HepG2 (cell line): ENCODE data around the gene ZNF511. TPM values are rescaled to one million over a fixed set of nuclear protein-coding genes. Genes with fewer than 3 reads are reported as not detected.

ENCODE experiments used
- FOXK1 ChIP-seq: sonication (generic); formaldehyde crosslinking; IDR thresholded peaks from 2 replicates; pipeline ENCODE4 v1.4.0; 2020; ENCODE audit warnings: low read depth, missing genetic modification reagents, borderline replicate concordance
- GFI1 ChIP-seq: sonication (generic); formaldehyde crosslinking; IDR thresholded peaks from 2 replicates; pipeline ENCODE4 v1.5.0; 2020; ENCODE audit warnings: missing genetic modification reagents, mild to moderate bottlenecking, borderline replicate concordance
- MAZ ChIP-seq, 2 experiments: sonication (generic) in 1 of 2; formaldehyde crosslinking in 1 of 2; IDR thresholded peaks; 2 replicates each; pipeline versions ENCODE4 v1.5.0 to v1.6.1; 2012 to 2020; ENCODE audit warnings: low read depth in 2 of 2, mild to moderate bottlenecking in 2 of 2, borderline replicate concordance in 1 of 2, improper control_type of control experiment in 1 of 2, low read length in 1 of 2, missing genetic modification reagents in 1 of 2, moderate library complexity in 1 of 2
- MYC ChIP-seq: sonication (generic); formaldehyde crosslinking; IDR thresholded peaks from 2 replicates; pipeline ENCODE4 v1.9.0; 2021; ENCODE audit warnings: missing genetic modification reagents, borderline replicate concordance
- TCF12 ChIP-seq, 2 experiments: fragments of 450-650 bp in 1 of 2; sonication (generic) in 1 of 2; formaldehyde crosslinking in 1 of 2; IDR thresholded peaks; 2 replicates each; pipeline versions ENCODE4 v1.6.1 to v1.8.0; 2017 to 2022; ENCODE audit warnings: antibody characterized with exemption in 1 of 2, mild to moderate bottlenecking in 1 of 2, missing genetic modification reagents in 1 of 2, moderate library complexity in 1 of 2
- ZNF12 ChIP-seq: sonication (generic); formaldehyde crosslinking; IDR thresholded peaks from 2 replicates; pipeline ENCODE4 v1.5.0; 2020; ENCODE audit warnings: missing genetic modification reagents
- ZNF232 ChIP-seq: sonication (generic); formaldehyde crosslinking; IDR thresholded peaks from 2 replicates; pipeline ENCODE4 v1.4.0; 2020; ENCODE audit warnings: missing genetic modification reagents, borderline replicate concordance
- ZNF496 ChIP-seq: sonication (generic); formaldehyde crosslinking; IDR thresholded peaks from 2 replicates; pipeline ENCODE4 v1.8.1; 2023; ENCODE audit warnings: mild to moderate bottlenecking, moderate library complexity, missing genetic modification reagents; ENCODE audit not compliant: insufficient replicate concordance
- ZNF549 ChIP-seq: sonication (generic); formaldehyde crosslinking; IDR thresholded peaks from 2 replicates; pipeline ENCODE4 v1.5.0; 2020; ENCODE audit warnings: missing genetic modification reagents
- polyA plus RNA-seq, 8 experiments: library from polyadenylated mRNA; depleted of rRNA in 3 of 8; stranded (reverse) in 7 of 8; unstranded in 1 of 8; fragments of >200 nt; fragmentation: Illumina TruSeq in 4 of 8; extraction: Trizol in 4 of 8; gene quantifications; 2 replicates each; pipeline versions ENCODE4 v1.2.1 to v1.2.3, GENCODE V29; 2011 to 2016; ENCODE audit warnings: low read depth in 4 of 8, missing spikeins in 1 of 8, mixed read lengths in 1 of 8; ENCODE audit not compliant: insufficient read depth in 1 of 8
- total RNA-seq, 5 experiments: library from RNA; depleted of rRNA; stranded (reverse); fragments of >200 nt; fragmentation: Illumina TruSeq; extraction: Trizol; gene quantifications; 2 replicates each; pipeline ENCODE4 v1.2.3, GENCODE V29; 2016; ENCODE audit warnings: low read depth in 1 of 5
- TF ChIP-seq, protein P1 (sequence below): sonication (generic); formaldehyde crosslinking; IDR thresholded peaks from 2 replicates; pipeline ENCODE4 v1.4.0; 2020; ENCODE audit warnings: mild to moderate bottlenecking, missing genetic modification reagents, borderline replicate concordance
- TF ChIP-seq, protein P2 (sequence below): sonication (generic); formaldehyde crosslinking; IDR thresholded peaks from 2 replicates; pipeline ENCODE4 v1.5.0; 2020; ENCODE audit warnings: missing genetic modification reagents, mild to moderate bottlenecking, borderline replicate concordance
- TF ChIP-seq, protein P3 (sequence below), 2 experiments: sonication (generic) in 1 of 2; formaldehyde crosslinking in 1 of 2; IDR thresholded peaks; 2 replicates each; pipeline versions ENCODE4 v1.4.0 to v1.6.1; 2016 to 2020; ENCODE audit warnings: borderline replicate concordance in 1 of 2, low read depth in 1 of 2, mild to moderate bottlenecking in 1 of 2, missing genetic modification reagents in 1 of 2
- TF ChIP-seq, protein P4 (sequence below): IDR thresholded peaks from 2 replicates; pipeline ENCODE4 v1.6.1; 2016; ENCODE audit warnings: mild to moderate bottlenecking, missing biosample characterization, missing genetic modification reagents
- TF ChIP-seq, protein P5 (sequence below): sonication (generic); formaldehyde crosslinking; IDR thresholded peaks from 2 replicates; pipeline ENCODE4 v1.4.0; 2020; ENCODE audit warnings: missing genetic modification reagents

The ZNF511 gene
- total and polyA plus RNA-seq, 2 of the 13 experiments (the other 11 are each of a cell fraction or from before 2014, with no cell fraction given) = 35.6 to 66.4 TPM

DNA sequence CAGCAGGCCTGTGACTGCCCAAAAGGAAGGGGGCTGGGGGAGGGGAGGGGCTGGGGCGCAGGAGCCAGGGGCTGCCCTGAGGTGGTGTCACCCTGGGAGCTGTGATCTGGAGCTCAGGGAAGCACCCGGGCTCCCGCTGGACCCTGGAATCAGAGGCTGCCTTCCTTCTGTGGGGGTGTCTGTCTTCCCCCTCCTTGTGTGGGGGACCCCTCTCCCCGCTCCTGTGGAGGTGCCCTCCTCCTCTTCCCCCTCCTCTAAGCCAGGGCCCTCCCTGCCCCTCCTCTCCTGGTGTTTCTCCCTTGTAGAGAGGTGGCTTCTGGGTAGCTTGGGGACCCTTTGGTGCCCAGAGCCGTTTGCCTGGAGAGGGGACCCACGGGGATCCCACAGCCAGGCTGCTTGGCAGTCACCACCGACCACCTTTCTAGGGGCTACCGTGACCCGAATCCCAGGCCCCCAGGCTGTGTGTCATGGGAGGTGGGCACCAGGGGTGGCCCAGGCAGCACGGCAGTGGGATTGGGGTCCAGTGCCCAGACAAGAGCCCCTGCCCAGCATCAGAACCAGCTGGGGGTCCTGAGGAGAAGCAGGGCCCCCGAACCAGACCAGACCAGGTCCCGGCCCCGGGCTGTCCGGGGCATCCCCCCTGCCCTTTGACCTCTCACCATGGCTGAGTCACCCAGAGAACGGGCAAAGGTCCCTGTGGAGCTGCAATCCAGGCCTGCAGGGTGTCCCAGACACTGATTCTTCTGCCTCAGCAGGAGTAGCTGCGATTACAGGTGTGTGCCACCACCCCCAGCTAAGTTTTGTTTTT, 39.2 kb downstream of the ZNF511 start (continued):
- TF ChIP-seq, protein P1, sequence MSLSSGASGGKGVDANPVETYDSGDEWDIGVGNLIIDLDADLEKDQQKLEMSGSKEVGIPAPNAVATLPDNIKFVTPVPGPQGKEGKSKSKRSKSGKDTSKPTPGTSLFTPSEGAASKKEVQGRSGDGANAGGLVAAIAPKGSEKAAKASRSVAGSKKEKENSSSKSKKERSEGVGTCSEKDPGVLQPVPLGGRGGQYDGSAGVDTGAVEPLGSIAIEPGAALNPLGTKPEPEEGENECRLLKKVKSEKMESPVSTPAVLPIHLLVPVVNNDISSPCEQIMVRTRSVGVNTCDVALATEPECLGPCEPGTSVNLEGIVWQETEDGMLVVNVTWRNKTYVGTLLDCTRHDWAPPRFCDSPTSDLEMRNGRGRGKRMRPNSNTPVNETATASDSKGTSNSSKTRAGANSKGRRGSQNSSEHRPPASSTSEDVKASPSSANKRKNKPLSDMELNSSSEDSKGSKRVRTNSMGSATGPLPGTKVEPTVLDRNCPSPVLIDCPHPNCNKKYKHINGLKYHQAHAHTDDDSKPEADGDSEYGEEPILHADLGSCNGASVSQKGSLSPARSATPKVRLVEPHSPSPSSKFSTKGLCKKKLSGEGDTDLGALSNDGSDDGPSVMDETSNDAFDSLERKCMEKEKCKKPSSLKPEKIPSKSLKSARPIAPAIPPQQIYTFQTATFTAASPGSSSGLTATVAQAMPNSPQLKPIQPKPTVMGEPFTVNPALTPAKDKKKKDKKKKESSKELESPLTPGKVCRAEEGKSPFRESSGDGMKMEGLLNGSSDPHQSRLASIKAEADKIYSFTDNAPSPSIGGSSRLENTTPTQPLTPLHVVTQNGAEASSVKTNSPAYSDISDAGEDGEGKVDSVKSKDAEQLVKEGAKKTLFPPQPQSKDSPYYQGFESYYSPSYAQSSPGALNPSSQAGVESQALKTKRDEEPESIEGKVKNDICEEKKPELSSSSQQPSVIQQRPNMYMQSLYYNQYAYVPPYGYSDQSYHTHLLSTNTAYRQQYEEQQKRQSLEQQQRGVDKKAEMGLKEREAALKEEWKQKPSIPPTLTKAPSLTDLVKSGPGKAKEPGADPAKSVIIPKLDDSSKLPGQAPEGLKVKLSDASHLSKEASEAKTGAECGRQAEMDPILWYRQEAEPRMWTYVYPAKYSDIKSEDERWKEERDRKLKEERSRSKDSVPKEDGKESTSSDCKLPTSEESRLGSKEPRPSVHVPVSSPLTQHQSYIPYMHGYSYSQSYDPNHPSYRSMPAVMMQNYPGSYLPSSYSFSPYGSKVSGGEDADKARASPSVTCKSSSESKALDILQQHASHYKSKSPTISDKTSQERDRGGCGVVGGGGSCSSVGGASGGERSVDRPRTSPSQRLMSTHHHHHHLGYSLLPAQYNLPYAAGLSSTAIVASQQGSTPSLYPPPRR (CRISPR knock-in tag) = no peak
- TF ChIP-seq, protein P2, sequence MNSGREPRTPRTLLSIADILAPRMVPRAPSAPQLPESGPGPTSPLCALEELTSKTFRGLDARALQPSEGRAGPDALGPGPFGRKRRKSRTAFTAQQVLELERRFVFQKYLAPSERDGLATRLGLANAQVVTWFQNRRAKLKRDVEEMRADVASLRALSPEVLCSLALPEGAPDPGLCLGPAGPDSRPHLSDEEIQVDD (CRISPR knock-in tag) = no peak
- TF ChIP-seq, protein P3, sequence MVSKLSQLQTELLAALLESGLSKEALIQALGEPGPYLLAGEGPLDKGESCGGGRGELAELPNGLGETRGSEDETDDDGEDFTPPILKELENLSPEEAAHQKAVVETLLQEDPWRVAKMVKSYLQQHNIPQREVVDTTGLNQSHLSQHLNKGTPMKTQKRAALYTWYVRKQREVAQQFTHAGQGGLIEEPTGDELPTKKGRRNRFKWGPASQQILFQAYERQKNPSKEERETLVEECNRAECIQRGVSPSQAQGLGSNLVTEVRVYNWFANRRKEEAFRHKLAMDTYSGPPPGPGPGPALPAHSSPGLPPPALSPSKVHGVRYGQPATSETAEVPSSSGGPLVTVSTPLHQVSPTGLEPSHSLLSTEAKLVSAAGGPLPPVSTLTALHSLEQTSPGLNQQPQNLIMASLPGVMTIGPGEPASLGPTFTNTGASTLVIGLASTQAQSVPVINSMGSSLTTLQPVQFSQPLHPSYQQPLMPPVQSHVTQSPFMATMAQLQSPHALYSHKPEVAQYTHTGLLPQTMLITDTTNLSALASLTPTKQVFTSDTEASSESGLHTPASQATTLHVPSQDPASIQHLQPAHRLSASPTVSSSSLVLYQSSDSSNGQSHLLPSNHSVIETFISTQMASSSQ (IDR thresholded peaks at IDR 0.05; ENCODE audit: low read depth) = no peak
- TF ChIP-seq, protein P3 (CRISPR knock-in tag; IDR thresholded peaks at IDR 0.05; ENCODE audit: borderline replicate concordance) = no peak
- TF ChIP-seq MAZ (IDR thresholded peaks at IDR 0.05; ENCODE audit: borderline replicate concordance, low read depth, low read length) (no peak), MAZ (CRISPR knock-in tag; IDR thresholded peaks at IDR 0.05; ENCODE audit: low read depth) (peak; percentile 62; the same call in 1 of the 2 replicates), FOXK1 (no peak), TCF12 (IDR thresholded peaks at IDR 0.05) (no peak), TCF12 (CRISPR knock-in tag; IDR thresholded peaks at IDR 0.05) (0 out of 2 replicates have a peak, but pooled peaks have one; percentile 14), ZNF496 (no peak), ZNF549 (CRISPR knock-in tag) (no peak), ZNF232 (CRISPR knock-in tag) (no peak), GFI1 (CRISPR knock-in tag) (peak; percentile 94), MYC (CRISPR knock-in tag) (no peak), ZNF12 (CRISPR knock-in tag) (no peak)
- TF ChIP-seq, protein P4, sequence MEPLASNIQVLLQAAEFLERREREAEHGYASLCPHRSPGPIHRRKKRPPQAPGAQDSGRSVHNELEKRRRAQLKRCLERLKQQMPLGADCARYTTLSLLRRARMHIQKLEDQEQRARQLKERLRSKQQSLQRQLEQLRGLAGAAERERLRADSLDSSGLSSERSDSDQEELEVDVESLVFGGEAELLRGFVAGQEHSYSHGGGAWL (CRISPR knock-in tag) = no peak
- TF ChIP-seq, protein P5, sequence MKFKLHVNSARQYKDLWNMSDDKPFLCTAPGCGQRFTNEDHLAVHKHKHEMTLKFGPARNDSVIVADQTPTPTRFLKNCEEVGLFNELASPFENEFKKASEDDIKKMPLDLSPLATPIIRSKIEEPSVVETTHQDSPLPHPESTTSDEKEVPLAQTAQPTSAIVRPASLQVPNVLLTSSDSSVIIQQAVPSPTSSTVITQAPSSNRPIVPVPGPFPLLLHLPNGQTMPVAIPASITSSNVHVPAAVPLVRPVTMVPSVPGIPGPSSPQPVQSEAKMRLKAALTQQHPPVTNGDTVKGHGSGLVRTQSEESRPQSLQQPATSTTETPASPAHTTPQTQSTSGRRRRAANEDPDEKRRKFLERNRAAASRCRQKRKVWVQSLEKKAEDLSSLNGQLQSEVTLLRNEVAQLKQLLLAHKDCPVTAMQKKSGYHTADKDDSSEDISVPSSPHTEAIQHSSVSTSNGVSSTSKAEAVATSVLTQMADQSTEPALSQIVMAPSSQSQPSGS (CRISPR knock-in tag) = no peak
